Esophagus muscularis mucosa (tissue), 4 donors: Measurements from ENCODE around the gene DTNBP1.

Experiments used
- EP300 ChIP-seq: sonication (generic); formaldehyde crosslinking; IDR thresholded peaks from one replicate; pipeline ENCODE4 v1.6.1; 2017; ENCODE audit warnings: antibody characterized with exemption
- POLR2AphosphoS5 ChIP-seq, 2 donors: sonication (generic); formaldehyde crosslinking; IDR thresholded peaks; one replicate each; pipeline ENCODE4 v1.6.1; 2017; ENCODE audit warnings: antibody characterized with exemption in 2 of 2
- TF ChIP-seq, protein P1 (sequence below), 3 experiments: fragments of 200-600 bp in 2 of 3; fragments of 450-650 bp in 1 of 3; sonication (generic) in 2 of 3; IDR thresholded peaks; one replicate each; pipeline ENCODE4 v1.5.1; 2017 to 2019; ENCODE audit warnings: antibody characterized with exemption in 3 of 3, mild to moderate bottlenecking in 2 of 3, moderate library complexity in 1 of 3

GRCh38 chr6:15508931-15509330 is 153.9 kb downstream of the DTNBP1 start:
- TF ChIP-seq, protein P1, sequence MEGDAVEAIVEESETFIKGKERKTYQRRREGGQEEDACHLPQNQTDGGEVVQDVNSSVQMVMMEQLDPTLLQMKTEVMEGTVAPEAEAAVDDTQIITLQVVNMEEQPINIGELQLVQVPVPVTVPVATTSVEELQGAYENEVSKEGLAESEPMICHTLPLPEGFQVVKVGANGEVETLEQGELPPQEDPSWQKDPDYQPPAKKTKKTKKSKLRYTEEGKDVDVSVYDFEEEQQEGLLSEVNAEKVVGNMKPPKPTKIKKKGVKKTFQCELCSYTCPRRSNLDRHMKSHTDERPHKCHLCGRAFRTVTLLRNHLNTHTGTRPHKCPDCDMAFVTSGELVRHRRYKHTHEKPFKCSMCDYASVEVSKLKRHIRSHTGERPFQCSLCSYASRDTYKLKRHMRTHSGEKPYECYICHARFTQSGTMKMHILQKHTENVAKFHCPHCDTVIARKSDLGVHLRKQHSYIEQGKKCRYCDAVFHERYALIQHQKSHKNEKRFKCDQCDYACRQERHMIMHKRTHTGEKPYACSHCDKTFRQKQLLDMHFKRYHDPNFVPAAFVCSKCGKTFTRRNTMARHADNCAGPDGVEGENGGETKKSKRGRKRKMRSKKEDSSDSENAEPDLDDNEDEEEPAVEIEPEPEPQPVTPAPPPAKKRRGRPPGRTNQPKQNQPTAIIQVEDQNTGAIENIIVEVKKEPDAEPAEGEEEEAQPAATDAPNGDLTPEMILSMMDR (IDR thresholded peaks at IDR 0.05) = no peak
- TF ChIP-seq EP300 (no peak), POLR2AphosphoS5 (IDR thresholded peaks at IDR 0.05) (no peak)
